SK-N-SH treated with all-trans-retinoic acid at 6 μM for 48 hours (cell line): Measurements from ENCODE around the gene OR2Y1.
"Not testable (repeated sequence)": the region's sequence is repeated elsewhere in the genome, so short reads cannot be mapped to it uniquely, and the experiment has no call there.

Source experiments
- BACH2 ChIP-seq: fragments of 250-450 bp; sonication (Bioruptor Pico); IDR thresholded peaks from 2 replicates; pipeline ENCODE4 v1.9.0; 2021; ENCODE audit warnings: mild to moderate bottlenecking, borderline replicate concordance
- POU6F1 ChIP-seq: fragments of 250-450 bp; sonication (Bioruptor Pico); IDR thresholded peaks from 2 replicates; pipeline ENCODE4 v1.8.0; 2021; ENCODE audit warnings: low read depth, mild to moderate bottlenecking, moderate library complexity, borderline replicate concordance
- RARB ChIP-seq: fragments of 250-450 bp; sonication (Bioruptor Pico); IDR thresholded peaks from 2 replicates; pipeline ENCODE4 v1.8.0; 2021; ENCODE audit warnings: mild to moderate bottlenecking, moderate library complexity
- ZFP30 ChIP-seq: fragments of 450-650 bp; formaldehyde crosslinking; IDR thresholded peaks from 2 replicates; pipeline ENCODE4 v1.5.0; 2022; ENCODE audit warnings: mild to moderate bottlenecking, moderate library complexity
- TF ChIP-seq, protein P1 (sequence below): fragments of 250-450 bp; sonication (Bioruptor Pico); IDR thresholded peaks from 2 replicates; pipeline ENCODE4 v1.5.1; 2020; ENCODE audit warnings: low read depth, mild to moderate bottlenecking, moderate library complexity
- TF ChIP-seq, protein P2 (sequence below): fragments of 250-450 bp; sonication (Bioruptor Pico); IDR thresholded peaks from 2 replicates; pipeline ENCODE4 v1.8.0; 2020; ENCODE audit warnings: mild to moderate bottlenecking, moderate library complexity, borderline replicate concordance

GRCh38 chr5:180781900-180782326 lies 42.1 kb upstream of the OR2Y1 start:
- TF ChIP-seq, protein P1, sequence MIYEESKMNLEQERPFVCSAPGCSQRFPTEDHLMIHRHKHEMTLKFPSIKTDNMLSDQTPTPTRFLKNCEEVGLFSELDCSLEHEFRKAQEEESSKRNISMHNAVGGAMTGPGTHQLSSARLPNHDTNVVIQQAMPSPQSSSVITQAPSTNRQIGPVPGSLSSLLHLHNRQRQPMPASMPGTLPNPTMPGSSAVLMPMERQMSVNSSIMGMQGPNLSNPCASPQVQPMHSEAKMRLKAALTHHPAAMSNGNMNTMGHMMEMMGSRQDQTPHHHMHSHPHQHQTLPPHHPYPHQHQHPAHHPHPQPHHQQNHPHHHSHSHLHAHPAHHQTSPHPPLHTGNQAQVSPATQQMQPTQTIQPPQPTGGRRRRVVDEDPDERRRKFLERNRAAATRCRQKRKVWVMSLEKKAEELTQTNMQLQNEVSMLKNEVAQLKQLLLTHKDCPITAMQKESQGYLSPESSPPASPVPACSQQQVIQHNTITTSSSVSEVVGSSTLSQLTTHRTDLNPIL (CRISPR knock-in tag): not testable (repeated sequence)
- TF ChIP-seq BACH2; POU6F1; RARB (CRISPR knock-in tag); ZFP30: not testable (repeated sequence)
- TF ChIP-seq, protein P2, sequence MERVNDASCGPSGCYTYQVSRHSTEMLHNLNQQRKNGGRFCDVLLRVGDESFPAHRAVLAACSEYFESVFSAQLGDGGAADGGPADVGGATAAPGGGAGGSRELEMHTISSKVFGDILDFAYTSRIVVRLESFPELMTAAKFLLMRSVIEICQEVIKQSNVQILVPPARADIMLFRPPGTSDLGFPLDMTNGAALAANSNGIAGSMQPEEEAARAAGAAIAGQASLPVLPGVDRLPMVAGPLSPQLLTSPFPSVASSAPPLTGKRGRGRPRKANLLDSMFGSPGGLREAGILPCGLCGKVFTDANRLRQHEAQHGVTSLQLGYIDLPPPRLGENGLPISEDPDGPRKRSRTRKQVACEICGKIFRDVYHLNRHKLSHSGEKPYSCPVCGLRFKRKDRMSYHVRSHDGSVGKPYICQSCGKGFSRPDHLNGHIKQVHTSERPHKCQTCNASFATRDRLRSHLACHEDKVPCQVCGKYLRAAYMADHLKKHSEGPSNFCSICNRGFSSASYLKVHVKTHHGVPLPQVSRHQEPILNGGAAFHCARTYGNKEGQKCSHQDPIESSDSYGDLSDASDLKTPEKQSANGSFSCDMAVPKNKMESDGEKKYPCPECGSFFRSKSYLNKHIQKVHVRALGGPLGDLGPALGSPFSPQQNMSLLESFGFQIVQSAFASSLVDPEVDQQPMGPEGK (CRISPR knock-in tag): not testable (repeated sequence)
